Ovary (tissue), 9 donors: ENCODE data around the gene SAG. TPM values are rescaled to one million over a fixed set of nuclear protein-coding genes. Genes with fewer than 3 reads are reported as not detected.

ENCODE experiments used
- DNase-seq, 5 donors: peaks; one replicate each; pipeline ENCODE4 v3.0.0-alpha.2; 2019 to 2020
- H3K27ac ChIP-seq, 2 donors: fragments of 200-600 bp; one replicate each; pipeline versions ENCODE4 v1.5.1 to v1.8.0; 2019 to 2022
- H3K27me3 ChIP-seq: fragments of 200-600 bp; one replicate; pipeline ENCODE4 v1.8.0; 2022
- H3K36me3 ChIP-seq: fragments of 200-600 bp; sonication (generic); one replicate; pipeline ENCODE4 v1.5.1; 2019
- H3K4me1 ChIP-seq: one replicate; pipeline ENCODE4 v1.8.1; 2013; ENCODE audit warnings: mild to moderate bottlenecking, moderate library complexity; ENCODE audit not compliant: insufficient read depth
- H3K4me3 ChIP-seq: fragments of 200-600 bp; sonication (generic); one replicate; pipeline ENCODE4 v1.5.1; 2017
- H3K9me3 ChIP-seq, 2 donors: fragments of 200-600 bp in 1 of 2; sonication (generic) in 1 of 2; one replicate each; pipeline versions ENCODE4 v1.5.1 to v1.8.1; 2013 to 2019; ENCODE audit warnings: mild to moderate bottlenecking in 1 of 2, moderate library complexity in 1 of 2
- CTCF ChIP-seq, 3 donors: fragments of 450-650 bp in 2 of 3; fragments of 200-600 bp in 1 of 3; IDR thresholded peaks; one replicate each; pipeline versions ENCODE4 v1.5.1 to v1.8.0; 2016 to 2022; ENCODE audit warnings: antibody characterized with exemption in 3 of 3, mild to moderate bottlenecking in 1 of 3
- EP300 ChIP-seq: sonication (generic); formaldehyde crosslinking; IDR thresholded peaks from one replicate; pipeline ENCODE4 v1.6.1; 2017; ENCODE audit warnings: antibody characterized with exemption
- POLR2A ChIP-seq: fragments of 450-650 bp; IDR thresholded peaks from one replicate; pipeline ENCODE4 v1.6.1; 2017; ENCODE audit warnings: antibody characterized with exemption, mild to moderate bottlenecking, moderate library complexity
- WGBS, 3 donors: extraction: QIAGEN DNeasy Blood & Tissue Kit in 1 of 3; methylation state at CpG; one replicate each; pipeline versions ENCODE4 v1.1.5 to v1.1.7; 2013 to 2017; 5-methylcytosine and 5-hydroxymethylcytosine counted together
- intact Hi-C, 4 donors: fragments of 100-400 bp; cut with DNase I; formaldehyde crosslinking; loops; one replicate each; pipeline versions ENCODE4 v1.11.0 to v1.15.1; 2022 to 2023
- polyA plus RNA-seq, 2 donors: library from polyadenylated mRNA; stranded (reverse); fragments of 200-250 nt in 1 of 2; fragments of 350-450 nt in 1 of 2; fragmentation: Illumina TruSeq in 1 of 2; extraction: RNeasy Lipid Tissue Mini Kit (QIAGEN cat#74804) in 1 of 2; gene quantifications; one replicate each; pipeline ENCODE4 v1.2.3, GENCODE V29; 2013 to 2014
- total RNA-seq, 7 donors: library from RNA; depleted of rRNA in 2 of 7; stranded (reverse); fragments of >200 nt in 2 of 7; fragmentation: NEBNext Ultra II Directional in 3 of 7; extraction: Animal tissue kit (Norgen Biotek cat#: 25700) in 3 of 7; gene quantifications; one replicate each; pipeline versions ENCODE4 v1.1.0 to v1.2.4, GENCODE V29; 2016 to 2023
- donor health status: DM: no; HTN: no; CAD: no; lungs with moderate emphysema.
- donor health status: DM: no; HTN: no; CAD: no.
- donor health status: Bipolar disorder and iron deficiency.
- donor health status: DM: yes; HTN: yes; CAD: no.
- donor health status: DM: no; HTN: no; CAD: no.
- donor health status: DM: yes; HTN: yes; CAD: no.

Gene SAG
- total and polyA plus RNA-seq, 9 donors, result not detected

GRCh38 chr2:233365861-233366520, 58.4 kb downstream of the SAG start:
- no peak for DNase-seq
- H3K27ac ChIP-seq, result no peak overlapping the region
- TF ChIP-seq EP300 (no peak), CTCF (IDR thresholded peaks at IDR 0.05) (no peak), POLR2A (no peak)
- no peaks in the 10 kb centered on the region for H3K36me3 ChIP-seq
- 92 to 95% (median 92%) methylated on average over 6 of the region's 6 CpGs for WGBS, 3 donors
- H3K27me3 ChIP-seq, result no peaks in the 10 kb centered on the region
- H3K4me3 ChIP-seq, result no peak overlapping the region
- intact Hi-C loops, result no loop called here
- H3K4me1 ChIP-seq, result no peaks in the 10 kb centered on the region
- no peaks in the 10 kb centered on the region for H3K9me3 ChIP-seq

GRCh38 chr2:233367586-233367985, 60.0 kb downstream of the SAG start:
- WGBS, 3 donors, result 95 to 99% (median 98%) methylated on average over 3 of the region's 3 CpGs
- H3K36me3 ChIP-seq, result no peaks in the 10 kb centered on the region
- H3K27me3 ChIP-seq, result no peaks in the 10 kb centered on the region
- H3K4me1 ChIP-seq, result no peaks in the 10 kb centered on the region
- H3K4me3 ChIP-seq, result no peak overlapping the region
- intact Hi-C loops, result no loop called here
- DNase-seq, result no peak
- no peaks in the 10 kb centered on the region for H3K9me3 ChIP-seq
- H3K27ac ChIP-seq, result no peak overlapping the region
- TF ChIP-seq EP300 (no peak), CTCF (IDR thresholded peaks at IDR 0.05) (no peak), POLR2A (no peak)

GRCh38 chr2:233368756-233369155, 61.1 kb downstream of the SAG start:
- Histone ChIP-seq H3K4me1 (no peaks in the 10 kb centered on the region), H3K36me3 (no peaks in the 10 kb centered on the region), H3K27ac (no peak overlapping the region), H3K9me3 (no peaks in the 10 kb centered on the region), H3K4me3 (no peak overlapping the region), H3K27me3 (no peaks in the 10 kb centered on the region)
- no peak for TF ChIP-seq EP300
- no peak for TF ChIP-seq POLR2A
- TF ChIP-seq CTCF (IDR thresholded peaks at IDR 0.05), result no peak
- 83 to 86% (median 83%) methylated on average over 5 of the region's 5 CpGs for WGBS, 3 donors
- intact Hi-C loops, result no loop called here
- DNase-seq, result no peak

- H3K27ac ChIP-seq, result no peak overlapping the region
- 89 to 92% (median 90%) methylated on average over 8 of the region's 8 CpGs for WGBS, 3 donors
- TF ChIP-seq POLR2A (no peak), EP300 (no peak), CTCF (IDR thresholded peaks at IDR 0.05) (no peak)
- no peaks in the 10 kb centered on the region for H3K27me3 ChIP-seq
- H3K9me3 ChIP-seq, result no peaks in the 10 kb centered on the region
- no peak for DNase-seq
- intact Hi-C loops, result no loop called here
- no peak overlapping the region for H3K4me3 ChIP-seq
- no peaks in the 10 kb centered on the region for H3K36me3 ChIP-seq
- no peaks in the 10 kb centered on the region for H3K4me1 ChIP-seq
Observed at GRCh38 chr2:233369462-233369861, 61.8 kb downstream of the SAG start.
